NCI-H510A treated with DMSO at 0.1 percent for 48 hours (cell line): ENCODE results near the gene EPS15.
"Not testable (repeated sequence)": the region's sequence is repeated elsewhere in the genome, so short reads cannot be mapped to it uniquely, and the experiment has no call there.

Experiments used
- DNase-seq: peaks from one replicate; lab custom pipeline; 2025; lab: John Stamatoyannopoulos, UW

The EPS15 gene

GRCh38 chr1:51519048-51519864 is at the start of gene EPS15:
Gene EPS15 (minus strand): TSS chr1:51519266. CDS start chr1:51519231, 35 bp downstream.
- peak; percentile 89 for DNase-seq

DNA sequence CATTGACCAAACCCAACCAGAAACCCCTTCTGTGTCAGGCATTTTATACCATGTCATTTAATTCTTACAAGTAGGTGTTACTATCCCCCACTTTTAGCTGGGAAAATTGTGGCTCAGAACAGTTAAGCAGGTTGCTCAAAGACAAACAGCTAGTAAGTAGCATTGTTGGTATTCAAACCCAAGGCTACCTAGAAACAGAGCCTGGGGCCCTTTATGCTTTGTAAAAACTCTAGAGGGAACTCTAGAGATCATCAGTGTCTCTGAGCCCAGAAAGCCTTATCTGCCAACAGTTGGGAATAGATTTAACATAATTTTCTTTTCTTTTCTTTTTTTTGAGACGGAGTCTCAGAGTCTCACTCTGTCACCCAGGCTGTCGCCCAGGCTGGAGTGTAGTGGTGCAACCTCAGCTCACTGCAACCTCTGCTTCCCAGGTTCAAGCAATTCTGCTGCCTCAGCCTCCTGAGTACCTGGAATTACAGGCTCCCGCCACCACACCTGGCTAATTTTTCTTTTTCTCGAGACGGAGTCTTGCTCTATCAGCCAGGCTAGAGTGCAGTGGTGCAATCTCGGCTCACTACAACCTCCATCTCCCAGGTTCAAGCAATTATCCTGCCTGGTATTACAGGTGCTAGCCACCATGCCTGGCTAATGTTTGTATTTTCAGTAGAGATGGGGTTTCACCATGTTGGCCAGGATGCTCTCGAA is 49.3 kb upstream of the EPS15 start:
- DNase-seq: no peak

DNA sequence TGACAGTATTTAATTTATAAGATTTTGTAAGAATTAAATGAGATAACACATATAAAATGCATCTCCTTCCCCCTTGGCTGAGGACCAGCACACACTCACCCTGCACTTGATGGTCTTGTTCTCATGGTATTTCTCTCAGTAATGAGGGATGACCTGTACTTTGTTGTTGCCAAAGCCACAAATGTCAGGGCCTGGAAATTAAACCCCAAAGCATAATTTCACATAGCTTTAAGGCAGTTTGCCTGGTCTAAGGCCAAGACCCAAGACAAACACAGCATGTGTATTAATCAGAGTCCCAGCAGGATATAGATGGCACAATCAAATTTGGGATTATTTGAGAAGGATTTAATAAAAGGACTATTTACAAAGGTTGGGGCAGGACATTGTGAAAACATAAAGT is 48.6 kb upstream of the EPS15 start:
- DNase-seq: no peak

DNA sequence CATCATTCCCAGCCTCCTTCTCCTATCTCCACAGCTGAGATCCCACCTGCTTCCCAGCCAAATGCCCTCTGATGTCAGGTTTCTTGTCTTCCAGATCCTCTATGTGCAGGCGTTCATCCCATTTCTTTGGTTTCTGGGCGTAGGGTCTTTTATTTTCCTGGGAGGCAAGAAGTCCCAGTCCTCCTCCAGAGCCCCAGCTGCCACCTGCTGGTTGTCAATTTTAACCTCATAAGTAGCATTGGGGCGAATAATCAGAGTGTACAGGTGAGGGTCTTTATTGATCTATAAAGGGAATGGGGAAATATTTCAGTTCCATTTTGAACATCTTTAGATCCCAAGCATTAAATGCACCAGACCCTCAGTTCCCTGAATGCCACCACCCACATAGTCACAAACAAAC is 47.2 kb upstream of the EPS15 start:
- DNase-seq: no peak

DNA sequence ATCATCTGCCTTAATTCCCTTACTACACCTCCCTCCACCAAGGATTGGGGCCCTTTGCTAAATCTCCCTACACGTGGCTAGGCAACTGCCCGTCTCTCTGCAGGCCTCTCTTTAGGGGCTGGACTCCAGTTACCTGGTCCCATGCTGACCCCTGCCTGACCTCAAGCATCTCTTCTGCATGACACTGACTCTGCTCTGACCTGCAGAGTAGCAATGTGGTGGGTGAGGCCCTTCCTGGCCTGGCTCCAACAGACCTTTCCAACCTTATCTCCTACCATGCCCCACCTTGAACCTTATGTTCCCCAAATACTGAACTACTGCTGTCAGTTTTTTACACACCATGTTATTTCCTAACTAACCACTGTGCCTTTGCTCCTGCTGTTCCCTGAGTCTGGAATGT is 45.9 kb upstream of the EPS15 start:
- DNase-seq: no peak

GRCh38 chr1:51564124-51564523 is 45.1 kb upstream of the EPS15 start:
- DNase-seq: no peak

- DNase-seq: no peak
These were observed 42.6 kb upstream of the EPS15 start for GRCh38 chr1:51561702-51562101.

DNA sequence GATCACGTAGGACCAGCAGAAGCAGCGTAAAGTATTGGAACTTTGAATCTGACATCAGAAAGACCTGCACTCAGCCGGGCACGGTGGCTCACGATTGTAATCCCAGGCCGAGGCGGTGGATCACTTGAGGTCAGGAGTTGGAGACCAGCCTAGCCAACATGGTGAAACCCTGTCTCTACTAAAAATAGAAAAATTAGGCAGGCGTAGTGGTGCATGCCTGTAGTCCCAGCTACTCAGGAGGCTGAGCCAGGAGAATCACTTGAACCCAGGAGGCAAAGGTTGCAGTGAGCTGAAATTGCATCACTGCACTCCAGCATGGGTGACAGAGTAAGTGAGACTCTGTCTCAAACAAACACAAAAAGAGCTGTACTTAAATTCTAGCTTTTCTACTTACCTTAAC is 41.8 kb upstream of the EPS15 start:
- DNase-seq: not testable (repeated sequence)

- DNase-seq: no peak
These were observed 41.0 kb upstream of the EPS15 start for GRCh38 chr1:51560034-51560433.

- no peak for DNase-seq
These were observed 40.4 kb upstream of the EPS15 start for GRCh38 chr1:51559501-51559900.

- no peak for DNase-seq
These were observed 40.0 kb upstream of the EPS15 start for GRCh38 chr1:51559064-51559500.

GRCh38 chr1:51558375-51558924 is 39.4 kb upstream of the EPS15 start:
- DNase-seq: no peak

DNA sequence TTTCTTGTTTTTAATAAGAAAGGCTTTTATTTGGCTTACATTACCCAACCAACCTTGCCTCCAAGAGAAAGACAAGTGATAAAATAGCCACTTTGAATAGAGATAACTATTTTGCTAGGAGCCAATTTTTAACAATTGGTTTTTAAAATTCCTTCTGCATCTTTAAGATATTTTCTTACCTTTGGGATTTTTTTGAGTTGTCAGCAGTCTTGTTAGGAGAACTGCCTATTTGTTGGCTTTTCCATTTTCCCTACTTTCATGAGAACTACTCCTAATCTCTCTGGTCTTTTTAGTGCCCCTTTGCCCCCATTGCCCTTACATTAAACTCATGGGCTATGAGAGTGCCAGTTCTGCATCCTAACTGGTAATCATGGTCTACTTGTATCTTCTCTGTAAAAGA is 38.1 kb upstream of the EPS15 start:
- no peak for DNase-seq

DNA sequence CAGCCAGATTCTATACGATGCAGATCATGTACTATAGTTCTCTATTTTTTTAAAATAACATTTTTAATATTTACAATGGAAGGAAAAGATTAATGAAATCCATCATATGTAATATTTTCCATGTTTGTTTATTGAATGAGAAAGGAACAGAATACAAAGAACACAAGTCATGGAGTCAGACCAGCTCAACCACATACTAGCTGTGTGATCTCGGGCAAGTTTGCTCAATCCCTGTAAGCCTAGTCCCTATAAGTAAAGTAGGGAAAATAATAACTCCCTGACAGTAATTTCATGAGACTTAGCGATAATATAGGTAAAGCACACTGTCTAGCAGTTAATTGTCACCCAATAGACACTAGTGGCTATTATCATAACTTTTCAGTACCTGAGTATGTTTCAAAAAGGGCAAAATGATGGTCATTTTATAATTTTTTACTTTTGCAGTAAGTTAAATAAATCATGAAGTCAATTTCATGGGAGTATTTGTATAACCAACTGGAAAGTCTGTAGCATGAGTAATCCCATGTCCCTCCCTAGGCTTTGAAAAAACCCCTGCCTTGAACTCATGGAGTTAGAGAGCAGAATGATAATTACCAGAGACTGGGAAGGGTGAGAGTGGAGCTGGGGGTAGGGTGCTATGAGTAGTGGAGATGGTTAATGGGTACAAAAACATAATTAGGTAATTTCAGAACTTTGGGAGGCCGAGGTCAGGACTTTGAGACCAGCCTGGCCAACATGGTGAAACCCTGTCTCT is 37.0 kb upstream of the EPS15 start:
- DNase-seq: no peak

GRCh38 chr1:51553911-51554310 is 34.8 kb upstream of the EPS15 start:
- no peak for DNase-seq

DNA sequence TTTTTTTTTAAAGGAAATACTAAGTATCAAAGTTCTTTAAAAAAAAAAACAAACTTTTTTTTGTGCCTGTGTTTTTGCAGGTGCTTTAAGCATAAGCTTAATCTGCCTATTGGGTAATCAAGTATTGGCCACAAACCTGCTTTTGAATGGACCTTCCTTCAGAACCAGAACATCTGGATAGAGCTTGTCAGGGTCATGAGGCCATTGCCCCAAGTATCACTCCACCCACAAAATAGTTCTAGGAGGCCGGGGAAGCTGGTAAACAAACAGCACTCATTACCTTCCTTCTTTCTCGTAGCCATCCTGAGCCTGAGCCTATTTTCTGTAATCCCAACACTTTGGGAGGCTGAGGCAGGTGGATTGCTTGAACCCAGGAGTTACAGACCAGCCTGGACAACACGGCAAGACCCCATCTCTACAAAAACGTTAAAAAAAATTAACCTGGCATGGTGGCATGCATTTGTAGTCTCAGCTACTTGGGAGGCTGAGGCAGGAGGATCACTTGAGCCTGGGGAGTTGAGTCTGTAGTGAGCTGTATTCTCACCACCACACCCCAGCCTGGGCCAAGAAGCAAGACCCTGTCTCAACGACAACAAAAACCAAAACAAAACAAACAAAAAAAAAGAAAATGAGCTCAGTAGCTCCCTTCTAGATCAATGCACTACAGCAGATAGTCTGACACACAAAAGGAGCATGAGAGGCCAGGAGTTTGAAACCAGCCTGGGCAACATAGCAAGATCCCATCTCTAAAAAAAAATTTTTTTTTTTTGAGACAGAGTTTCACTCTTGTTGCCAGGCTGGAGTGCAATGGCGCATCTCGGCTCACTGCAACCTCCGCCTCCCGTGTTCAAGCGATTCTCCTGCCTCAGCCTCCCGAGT is 34.1 kb upstream of the EPS15 start:
- no peak for DNase-seq

DNA sequence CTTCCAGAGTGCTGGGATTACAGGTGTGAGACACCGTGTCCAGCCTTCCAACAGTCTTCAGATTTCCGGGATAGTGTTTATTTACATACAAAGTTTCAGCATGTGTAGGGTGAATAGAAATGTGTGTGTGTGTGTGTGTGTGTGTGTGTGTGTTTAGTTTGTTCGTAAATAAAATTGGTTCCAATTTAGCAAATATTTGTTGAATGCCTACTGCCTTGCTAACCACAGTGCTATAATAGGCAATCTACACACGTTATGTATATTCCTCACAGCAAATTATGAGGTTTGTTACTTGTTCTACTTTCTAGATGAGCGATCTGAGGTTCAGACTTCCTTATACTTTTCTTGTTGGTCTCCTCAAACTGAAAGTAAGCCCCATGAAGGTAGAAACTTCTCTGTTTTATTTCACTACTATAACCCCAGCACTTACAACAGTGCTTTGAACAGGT is 32.8 kb upstream of the EPS15 start:
- DNase-seq: no peak

- no peak for DNase-seq
These were observed 32.0 kb upstream of the EPS15 start for GRCh38 chr1:51551081-51551480.

- no peak for DNase-seq
These were observed 30.8 kb upstream of the EPS15 start for GRCh38 chr1:51549901-51550300.

GRCh38 chr1:51549016-51549619 is 30.1 kb upstream of the EPS15 start:
- no peak for DNase-seq

GRCh38 chr1:51543858-51544257 is 24.8 kb upstream of the EPS15 start:
- DNase-seq: no peak
